HCT116 (cell line): ENCODE results near the gene GBGT1. TPM values are rescaled to one million over a fixed set of nuclear protein-coding genes. Genes with fewer than 3 reads are reported as not detected.

Source experiments
- ATAC-seq: fragments of 200-7000 bp; cut with Tn5 transposase; 2 replicates; pipeline ENCODE4 v1.9.1; 2020; ENCODE audit warnings: mild to moderate bottlenecking, moderate library complexity
- BruUV-seq: library from RNA; stranded (reverse); fragments of 400-500 nt; replicated peaks from 2 replicates; lab custom pipeline; 2021; lab: Mats Ljungman, UMichigan
- CTCF ChIA-PET: fragments of 300-600 bp; sonication (Branson Sonifier 250); formaldehyde crosslinking; loops from one replicate; lab custom pipeline; 2021; ENCODE audit warnings: antibody characterized with exemption; lab: Charles Lee
- POLR2A ChIA-PET: fragments of 300-600, 350-600 bp; sonication (Branson Sonifier 250); formaldehyde crosslinking; loops from one replicate; lab custom pipeline; 2021; ENCODE audit warnings: antibody characterized with exemption; lab: Charles Lee
- RAD21 ChIA-PET, 2 experiments: fragments of 300-600 bp; sonication (Branson Sonifier 250); formaldehyde crosslinking; loops; one replicate each; lab custom pipeline; 2023; ENCODE audit warnings: low total read pairs in 2 of 2; ENCODE audit not compliant: uncharacterized antibody in 2 of 2, unreplicated experiment in 2 of 2, low non-redundant PET in 1 of 2; lab: Charles Lee
- DNase-seq: peaks from one replicate; pipeline ENCODE4 v3.0.0-alpha.2; 2010; ENCODE audit warnings: low read depth, low spot score
- H2AFZ ChIP-seq: fragments of 200-600 bp; shearing (Covaris generic), sonication (generic); 2 replicates; pipeline ENCODE4 v1.6.1; 2017; ENCODE audit warnings: low read depth, mixed run types, mixed read lengths, antibody characterized with exemption, low read length; ENCODE audit not compliant: poor library complexity, severe bottlenecking
- H3K27ac ChIP-seq: 2 replicates; pipeline ENCODE4 v1.5.1; 2012; ENCODE audit warnings: low read depth, low read length
- H3K27me3 ChIP-seq: fragments of 200-600 bp; sonication (generic); 2 replicates; pipeline ENCODE4 v1.6.1; 2016; ENCODE audit warnings: mixed run types, low read length, mixed read lengths; ENCODE audit not compliant: insufficient read depth
- H3K36me3 ChIP-seq, 2 experiments: fragments of 200-500 bp in 1 of 2; fragments of 200-600 bp in 1 of 2; sonication (Bioruptor generic) in 1 of 2; sonication (generic) in 1 of 2; 2 replicates each; pipeline versions ENCODE4 v1.5.1 to v1.6.1; 2014 to 2016; ENCODE audit warnings: low read length in 2 of 2, inconsistent platforms in 1 of 2, mixed read lengths in 1 of 2, mixed run types in 1 of 2; ENCODE audit not compliant: insufficient read depth in 2 of 2, control insufficient read depth in 1 of 2
- H3K4me1 ChIP-seq, 2 experiments: fragments of 200-600 bp in 1 of 2; sonication (generic) in 1 of 2; 2 replicates each; pipeline versions ENCODE4 v1.5.1 to v1.6.1; 2012 to 2017; ENCODE audit warnings: low read length in 2 of 2, inconsistent platforms in 1 of 2, mild to moderate bottlenecking in 1 of 2, mixed read lengths in 1 of 2, mixed run types in 1 of 2, moderate library complexity in 1 of 2; ENCODE audit not compliant: insufficient read depth in 2 of 2, control insufficient read depth in 1 of 2
- H3K4me2 ChIP-seq: fragments of 200-600 bp; sonication (generic); 2 replicates; pipeline ENCODE4 v1.6.1; 2017; ENCODE audit warnings: mixed run types, low read length, mixed read lengths
- H3K4me3 ChIP-seq, 2 experiments: fragments of 200-600 bp in 1 of 2; sonication (generic) in 1 of 2; replicated peaks in 1 of 2; 2 replicates each; pipeline ENCODE4 v1.5.1; 2011 to 2016; ENCODE audit warnings: low read length in 2 of 2, control low read depth in 1 of 2, low read depth in 1 of 2, mild to moderate bottlenecking in 1 of 2, mixed read lengths in 1 of 2, mixed run types in 1 of 2
- H3K79me2 ChIP-seq: fragments of 200-600 bp; sonication (generic); 2 replicates; pipeline ENCODE4 v1.6.1; 2017; ENCODE audit warnings: mild to moderate bottlenecking, mixed run types, low read length, moderate library complexity, mixed read lengths; ENCODE audit not compliant: insufficient read depth
- H3K9ac ChIP-seq: fragments of 200-600 bp; sonication (generic); 2 replicates; pipeline ENCODE4 v1.6.1; 2016; ENCODE audit warnings: low read length, mixed read lengths
- H3K9me2 ChIP-seq: fragments of 200-600 bp; sonication (generic), shearing (Covaris generic); 2 replicates; pipeline ENCODE4 v1.6.1; 2017; ENCODE audit warnings: mixed run types, mild to moderate bottlenecking, moderate library complexity; ENCODE audit not compliant: insufficient read depth
- H3K9me3 ChIP-seq, 2 experiments: fragments of 200-500 bp in 1 of 2; fragments of 200-600 bp in 1 of 2; sonication (Bioruptor generic) in 1 of 2; sonication (generic) in 1 of 2; 2 replicates each; pipeline ENCODE4 v1.6.1; 2014 to 2017; ENCODE audit warnings: low read length in 2 of 2, mixed read lengths in 2 of 2, inconsistent platforms in 1 of 2, low read depth in 1 of 2, mild to moderate bottlenecking in 1 of 2, mixed run types in 1 of 2, moderate library complexity in 1 of 2; ENCODE audit not compliant: control insufficient read depth in 1 of 2, insufficient read depth in 1 of 2
- H4K20me1 ChIP-seq: fragments of 200-600 bp; sonication (generic), shearing (Covaris generic); 2 replicates; pipeline ENCODE4 v1.6.1; 2017; ENCODE audit warnings: mixed run types, mild to moderate bottlenecking, moderate library complexity; ENCODE audit not compliant: insufficient read depth
- ELF1 ChIP-seq: IDR thresholded peaks from 2 replicates; pipeline ENCODE4 v1.6.1; 2012; ENCODE audit warnings: low read depth, borderline replicate concordance
- POLR2A ChIP-seq: IDR thresholded peaks from 2 replicates; pipeline ENCODE4 v1.7.0; 2011; ENCODE audit warnings: borderline replicate concordance; ENCODE audit not compliant: insufficient read depth, insufficient read length; ENCODE audit errors: extremely low read depth
- POLR2AphosphoS5 ChIP-seq: IDR thresholded peaks from 2 replicates; pipeline ENCODE4 v1.6.1; 2011; ENCODE audit warnings: mild to moderate bottlenecking, low read depth, low read length, moderate library complexity
- intact Hi-C: fragments of 100-400 bp; cut with micrococcal nuclease; formaldehyde crosslinking; loops from 2 replicates; pipeline ENCODE4 v1.10.0; 2022
- total RNA-seq: library from RNA; stranded (reverse); gene quantifications from one replicate; pipeline ENCODE4 v1.2.1, GENCODE V29; 2021; ENCODE audit not compliant: unreplicated experiment
- TF ChIP-seq, protein P1 (sequence below): IDR thresholded peaks from 2 replicates; pipeline ENCODE4 v1.6.1; 2012
- TF ChIP-seq, protein P2 (sequence below): IDR thresholded peaks from 2 replicates; pipeline ENCODE4 v1.6.1; 2012; ENCODE audit warnings: low read depth

GBGT1 gene
- total RNA-seq, 1 experiment from 2014 or later, result 0.34 TPM

GRCh38 chr9:133121915-133122550 lies 41.7 kb downstream of the GBGT1 start:
- Histone ChIP-seq H3K9me3 (no peaks in the 10 kb centered on the region), H3K4me2 (peak overlapping the region; percentile 56; the same call in 1 of the 2 replicates), H4K20me1 (no peaks in the 10 kb centered on the region), H2AFZ (no peak overlapping the region), H3K27ac (peak overlapping the region; percentile 51), H3K4me3 (no peak overlapping the region), H3K79me2 (peaks cover 32% of the 10 kb centered on the region), H3K9ac (no peak overlapping the region), H3K36me3 (no peaks in the 10 kb centered on the region), H3K9me2 (no peaks in the 10 kb centered on the region), H3K27me3 (no peaks in the 10 kb centered on the region), H3K4me1 (peaks cover 12 to 44% of the 10 kb centered on the region in 2 experiments)
- CTCF ChIA-PET, result interaction anchor here (3.1 kb wide), 1 partner anchor 22 kb away, joined by 20 read pairs; no protein-coding TSS in a partner anchor
- POLR2A ChIA-PET, result interaction anchor here (1.1 kb wide), 1 partner anchor 13 kb away, joined by 3 read pairs; no protein-coding TSS in a partner anchor
- no TSS peak for BruUV-seq
- DNase-seq, result no peak
- intact Hi-C loops, result loop anchor here (2.0 kb wide), 1 partner anchor 27 kb away; no protein-coding TSS in a partner anchor
- RAD21 ChIA-PET, result no interaction called here
- TF ChIP-seq POLR2A, result no peak
- no peak for TF ChIP-seq POLR2AphosphoS5
- TF ChIP-seq ELF1, result no peak
- TF ChIP-seq, protein P1, sequence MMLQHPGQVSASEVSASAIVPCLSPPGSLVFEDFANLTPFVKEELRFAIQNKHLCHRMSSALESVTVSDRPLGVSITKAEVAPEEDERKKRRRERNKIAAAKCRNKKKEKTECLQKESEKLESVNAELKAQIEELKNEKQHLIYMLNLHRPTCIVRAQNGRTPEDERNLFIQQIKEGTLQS, result no peak
- TF ChIP-seq, protein P2, sequence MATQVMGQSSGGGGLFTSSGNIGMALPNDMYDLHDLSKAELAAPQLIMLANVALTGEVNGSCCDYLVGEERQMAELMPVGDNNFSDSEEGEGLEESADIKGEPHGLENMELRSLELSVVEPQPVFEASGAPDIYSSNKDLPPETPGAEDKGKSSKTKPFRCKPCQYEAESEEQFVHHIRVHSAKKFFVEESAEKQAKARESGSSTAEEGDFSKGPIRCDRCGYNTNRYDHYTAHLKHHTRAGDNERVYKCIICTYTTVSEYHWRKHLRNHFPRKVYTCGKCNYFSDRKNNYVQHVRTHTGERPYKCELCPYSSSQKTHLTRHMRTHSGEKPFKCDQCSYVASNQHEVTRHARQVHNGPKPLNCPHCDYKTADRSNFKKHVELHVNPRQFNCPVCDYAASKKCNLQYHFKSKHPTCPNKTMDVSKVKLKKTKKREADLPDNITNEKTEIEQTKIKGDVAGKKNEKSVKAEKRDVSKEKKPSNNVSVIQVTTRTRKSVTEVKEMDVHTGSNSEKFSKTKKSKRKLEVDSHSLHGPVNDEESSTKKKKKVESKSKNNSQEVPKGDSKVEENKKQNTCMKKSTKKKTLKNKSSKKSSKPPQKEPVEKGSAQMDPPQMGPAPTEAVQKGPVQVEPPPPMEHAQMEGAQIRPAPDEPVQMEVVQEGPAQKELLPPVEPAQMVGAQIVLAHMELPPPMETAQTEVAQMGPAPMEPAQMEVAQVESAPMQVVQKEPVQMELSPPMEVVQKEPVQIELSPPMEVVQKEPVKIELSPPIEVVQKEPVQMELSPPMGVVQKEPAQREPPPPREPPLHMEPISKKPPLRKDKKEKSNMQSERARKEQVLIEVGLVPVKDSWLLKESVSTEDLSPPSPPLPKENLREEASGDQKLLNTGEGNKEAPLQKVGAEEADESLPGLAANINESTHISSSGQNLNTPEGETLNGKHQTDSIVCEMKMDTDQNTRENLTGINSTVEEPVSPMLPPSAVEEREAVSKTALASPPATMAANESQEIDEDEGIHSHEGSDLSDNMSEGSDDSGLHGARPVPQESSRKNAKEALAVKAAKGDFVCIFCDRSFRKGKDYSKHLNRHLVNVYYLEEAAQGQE, result no peak
- no peak for ATAC-seq
